Endodermal cell (in vitro differentiated cells): ENCODE results near the gene PARP9. TPM values are rescaled to one million over a fixed set of nuclear protein-coding genes. Genes with fewer than 3 reads are reported as not detected.

Source experiments
- DNase-seq: peaks from one replicate; pipeline ENCODE4 v3.0.0-alpha.2; 2017
- H3K27ac ChIP-seq: 2 replicates; pipeline ENCODE4 v1.5.1; 2013; ENCODE audit warnings: mild to moderate bottlenecking, low read depth, low read length, moderate library complexity
- H3K27me3 ChIP-seq: 2 replicates; pipeline ENCODE4 v1.6.1; 2013; ENCODE audit warnings: mild to moderate bottlenecking, low read length, moderate library complexity; ENCODE audit not compliant: insufficient read depth, control insufficient read depth, poor library complexity, severe bottlenecking
- H3K36me3 ChIP-seq: 2 replicates; pipeline ENCODE4 v1.7.0; 2013; ENCODE audit warnings: mild to moderate bottlenecking, low read length, moderate library complexity; ENCODE audit not compliant: control insufficient read depth, insufficient read depth
- H3K4me1 ChIP-seq: one replicate; pipeline ENCODE4 v1.7.0; 2013; ENCODE audit warnings: low read length; ENCODE audit not compliant: control insufficient read depth, insufficient read depth
- H3K4me3 ChIP-seq: 2 replicates; pipeline ENCODE4 v1.5.1; 2013; ENCODE audit warnings: mild to moderate bottlenecking, low read length, moderate library complexity
- H3K9ac ChIP-seq: 2 replicates; pipeline ENCODE4 v1.6.1; 2013; ENCODE audit warnings: mild to moderate bottlenecking, low read length, moderate library complexity; ENCODE audit not compliant: poor library complexity, severe bottlenecking; ENCODE audit errors: extremely low read depth
- H3K9me3 ChIP-seq: 2 replicates; pipeline ENCODE4 v1.6.1; 2013; ENCODE audit warnings: mild to moderate bottlenecking, low read length, moderate library complexity; ENCODE audit not compliant: control insufficient read depth
- H3K27ac Mint-ChIP-seq: 2 replicates; pipeline ENCODE4 v1.8.0; 2020; ENCODE audit warnings: mixed read lengths
- H3K27me3 Mint-ChIP-seq: 2 replicates; pipeline ENCODE4 v1.8.0; 2021; ENCODE audit warnings: mild to moderate bottlenecking, mixed read lengths; ENCODE audit not compliant: insufficient read depth
- H3K36me3 Mint-ChIP-seq: 2 replicates; pipeline ENCODE4 v1.8.0; 2020; ENCODE audit warnings: low read depth, mixed read lengths
- H3K4me1 Mint-ChIP-seq: 2 replicates; pipeline ENCODE4 v1.8.0; 2020; ENCODE audit warnings: mixed read lengths
- H3K4me3 Mint-ChIP-seq: 2 replicates; pipeline ENCODE4 v1.8.0; 2020; ENCODE audit warnings: mild to moderate bottlenecking, moderate library complexity, mixed read lengths
- H3K9me3 Mint-ChIP-seq: 2 replicates; pipeline ENCODE4 v1.8.0; 2020; ENCODE audit warnings: mild to moderate bottlenecking, mixed read lengths
- WGBS, 2 experiments: methylation state at CpG; one replicate each; pipeline versions ENCODE4 v1.1.5 to v1.1.7; 2013; ENCODE audit warnings: missing lambda C conversion rate in 2 of 2, mixed read lengths in 1 of 2; ENCODE audit not compliant: insufficient coverage in 1 of 2, insufficient read length in 1 of 2; 5-methylcytosine and 5-hydroxymethylcytosine counted together
- total RNA-seq, 2 donors: library from RNA; stranded (reverse); fragmentation: NEBNext Ultra II Directional in 1 of 2; extraction: Animal tissue kit (Norgen Biotek cat#: 25700) in 1 of 2; gene quantifications; 2 replicates in 1 of 2; 3 replicates in 1 of 2; pipeline ENCODE4 v1.2.1, GENCODE V29; 2021
- TF ChIP-seq, protein P1 (sequence below): fragments of 200-600 bp; sonication (generic); conservative IDR thresholded peaks from 2 replicates; pipeline ENCODE4 v1.5.0; 2021; ENCODE audit warnings: antibody characterized with exemption, mild to moderate bottlenecking

The PARP9 gene
- total RNA-seq, 2 donors from 2014 or later, result 3.7 to 4.3 TPM

DNA sequence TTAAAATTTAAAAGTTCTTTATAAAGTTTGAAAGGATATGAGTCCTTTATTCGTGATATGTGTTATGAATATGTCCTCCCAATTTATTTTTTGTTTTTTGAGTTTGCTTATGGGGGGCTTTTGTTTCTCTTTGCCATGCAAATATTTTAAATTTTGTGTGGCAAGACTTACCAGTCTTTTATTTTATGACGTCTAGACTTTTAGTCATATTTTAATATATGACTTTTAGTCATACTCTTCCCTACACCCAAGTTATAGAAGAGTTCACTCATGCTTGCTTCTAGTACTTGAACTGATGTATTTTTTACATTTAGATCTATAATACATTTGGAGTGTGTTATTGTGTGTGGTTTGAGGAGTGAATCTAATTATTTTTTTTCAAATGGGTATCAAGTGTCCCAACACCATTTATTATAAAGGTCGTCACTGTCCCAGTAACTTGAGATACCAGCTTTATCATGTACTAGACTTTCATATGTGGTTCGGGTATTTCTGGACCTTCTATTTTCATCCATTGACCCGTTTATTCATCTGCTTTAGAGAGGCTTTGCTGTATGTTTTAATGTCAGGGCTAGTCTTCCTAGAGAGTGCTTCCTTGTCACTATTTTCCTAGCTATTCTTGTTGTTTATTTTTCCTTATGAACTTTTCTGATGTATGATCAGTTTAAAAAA is 14.1 kb upstream of the PARP9 start:
- Histone ChIP-seq H3K4me3 (no peak overlapping the region), H3K36me3 (no peaks in the 10 kb centered on the region), H3K4me1 (no peaks in the 10 kb centered on the region), H3K27me3 (no peaks in the 10 kb centered on the region), H3K9me3 (peaks cover 23% of the 10 kb centered on the region), H3K27ac (no peak overlapping the region), H3K9ac (no peak overlapping the region)
- no peaks in the 10 kb centered on the region for H3K4me1 Mint-ChIP-seq
- H3K36me3 Mint-ChIP-seq, result peaks cover 5% of the 10 kb centered on the region
- DNase-seq, result no peak
- peaks cover 20% of the 10 kb centered on the region for H3K9me3 Mint-ChIP-seq
- H3K4me3 Mint-ChIP-seq, result peak overlapping the region; percentile 63
- peaks cover 21% of the 10 kb centered on the region for H3K27me3 Mint-ChIP-seq
- TF ChIP-seq, protein P1, sequence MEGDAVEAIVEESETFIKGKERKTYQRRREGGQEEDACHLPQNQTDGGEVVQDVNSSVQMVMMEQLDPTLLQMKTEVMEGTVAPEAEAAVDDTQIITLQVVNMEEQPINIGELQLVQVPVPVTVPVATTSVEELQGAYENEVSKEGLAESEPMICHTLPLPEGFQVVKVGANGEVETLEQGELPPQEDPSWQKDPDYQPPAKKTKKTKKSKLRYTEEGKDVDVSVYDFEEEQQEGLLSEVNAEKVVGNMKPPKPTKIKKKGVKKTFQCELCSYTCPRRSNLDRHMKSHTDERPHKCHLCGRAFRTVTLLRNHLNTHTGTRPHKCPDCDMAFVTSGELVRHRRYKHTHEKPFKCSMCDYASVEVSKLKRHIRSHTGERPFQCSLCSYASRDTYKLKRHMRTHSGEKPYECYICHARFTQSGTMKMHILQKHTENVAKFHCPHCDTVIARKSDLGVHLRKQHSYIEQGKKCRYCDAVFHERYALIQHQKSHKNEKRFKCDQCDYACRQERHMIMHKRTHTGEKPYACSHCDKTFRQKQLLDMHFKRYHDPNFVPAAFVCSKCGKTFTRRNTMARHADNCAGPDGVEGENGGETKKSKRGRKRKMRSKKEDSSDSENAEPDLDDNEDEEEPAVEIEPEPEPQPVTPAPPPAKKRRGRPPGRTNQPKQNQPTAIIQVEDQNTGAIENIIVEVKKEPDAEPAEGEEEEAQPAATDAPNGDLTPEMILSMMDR, result no peak
- WGBS, 2 experiments, result 82 to 92% methylated on average over 2 to 4 of the region's 5 CpGs
- H3K27ac Mint-ChIP-seq, result no peak overlapping the region

DNA sequence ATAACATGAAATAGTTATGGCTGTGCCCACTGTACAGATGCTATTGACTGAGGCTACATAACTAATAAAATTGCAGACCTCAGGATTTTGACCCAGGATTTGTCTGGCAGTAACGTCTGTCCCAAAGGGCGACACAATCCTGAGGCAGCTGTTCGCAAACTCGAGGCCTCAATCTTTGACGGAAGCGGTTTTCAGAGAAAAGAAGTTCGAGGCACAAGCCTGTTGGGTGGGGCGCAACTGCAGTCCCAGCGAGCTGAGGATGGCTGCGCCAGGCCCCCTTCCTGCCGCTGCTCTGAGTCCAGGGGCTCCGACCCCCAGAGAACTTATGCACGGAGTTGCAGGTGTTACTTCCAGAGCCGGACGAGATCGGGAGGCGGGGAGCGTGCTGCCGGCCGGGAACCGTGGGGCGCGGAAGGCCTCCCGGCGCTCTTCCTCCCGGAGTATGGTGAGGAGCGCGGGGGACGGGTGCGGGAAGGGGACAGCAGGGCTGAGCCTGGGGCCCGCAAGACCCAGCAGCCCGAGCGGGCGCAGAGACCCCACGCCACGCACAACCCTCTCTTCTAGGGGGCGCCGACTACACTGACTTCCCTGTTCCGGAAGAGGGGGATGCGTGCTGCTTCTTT is 13.4 kb upstream of the PARP9 start, which contains the start of gene PARP15:
Gene PARP15 (plus strand): TSS at position 242 of the 623 bp plus-strand sequence. CDS start 18 bp downstream, at position 260.
- peaks cover 20% of the 10 kb centered on the region for H3K9me3 ChIP-seq
- 71 to 72% methylated on average over 31 to 40 of the region's 40 CpGs for WGBS, 2 experiments
- H3K4me1 Mint-ChIP-seq, result peaks cover 4% of the 10 kb centered on the region
- H3K27ac ChIP-seq, result no peak within 1 kb of the TSS
- no peaks in the 10 kb centered on the region for H3K36me3 ChIP-seq
- H3K4me3 Mint-ChIP-seq, result peak within 1 kb of the TSS; percentile 63
- TF ChIP-seq, protein P1, result peak; percentile 39
- H3K4me1 ChIP-seq, result no peaks in the 10 kb centered on the region
- DNase-seq, result peak; percentile 74
- no peak within 1 kb of the TSS for H3K4me3 ChIP-seq
- peaks cover 17% of the 10 kb centered on the region for H3K9me3 Mint-ChIP-seq
- H3K27ac Mint-ChIP-seq, result peak within 1 kb of the TSS; percentile 64
- H3K9ac ChIP-seq, result no peak within 1 kb of the TSS
- peaks cover 3% of the 10 kb centered on the region for H3K36me3 Mint-ChIP-seq
- peaks cover 21% of the 10 kb centered on the region for H3K27me3 Mint-ChIP-seq
- H3K27me3 ChIP-seq, result no peaks in the 10 kb centered on the region

DNA sequence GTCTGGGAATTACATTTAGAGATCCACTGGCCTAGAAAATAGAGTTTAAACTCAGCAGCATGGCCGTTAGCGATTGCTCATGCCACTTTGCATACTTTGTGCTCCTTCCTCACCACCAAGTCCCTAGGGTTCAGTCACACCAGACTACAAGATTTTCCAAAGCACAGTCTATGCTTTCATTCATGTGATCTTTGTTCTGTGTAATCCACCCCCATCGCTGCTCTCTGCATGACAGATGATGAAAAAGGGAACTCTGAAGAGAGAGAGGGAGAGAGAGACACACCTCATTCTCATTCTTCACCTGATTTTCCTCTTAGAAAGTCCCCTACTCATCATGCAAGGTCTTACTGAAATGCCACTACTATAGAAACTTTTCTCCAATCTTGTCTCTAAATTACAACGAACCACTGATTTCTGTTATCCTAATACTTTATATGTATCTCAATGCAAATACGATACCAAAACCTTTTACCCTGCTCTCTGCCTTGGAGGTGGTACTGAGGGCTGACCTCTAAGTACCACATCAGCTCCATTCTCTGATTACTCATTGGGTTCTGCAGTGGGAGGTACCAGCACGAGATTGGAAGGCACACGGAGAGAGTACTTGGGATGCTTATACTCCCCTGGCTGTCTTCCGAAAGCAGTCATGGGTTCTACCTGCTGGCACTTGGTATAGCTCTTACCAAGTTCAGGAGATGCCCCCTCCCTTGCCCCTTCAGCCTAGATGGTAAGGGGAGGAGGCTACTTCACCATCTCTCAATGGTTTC is 12.3 kb upstream of the PARP9 start:
- no peak for DNase-seq
- Histone ChIP-seq H3K4me1 (no peaks in the 10 kb centered on the region), H3K27ac (no peak overlapping the region), H3K9me3 (peaks cover 8% of the 10 kb centered on the region), H3K36me3 (no peaks in the 10 kb centered on the region), H3K27me3 (no peaks in the 10 kb centered on the region), H3K4me3 (no peak overlapping the region), H3K9ac (no peak overlapping the region)
- TF ChIP-seq, protein P1, result no peak
- Mint-ChIP-seq H3K27ac (no peak overlapping the region), H3K36me3 (peaks cover 3% of the 10 kb centered on the region), H3K4me3 (no peak overlapping the region), H3K27me3 (peaks cover 21% of the 10 kb centered on the region), H3K9me3 (peaks cover 5% of the 10 kb centered on the region), H3K4me1 (peaks cover 4% of the 10 kb centered on the region)
- 82 to 90% methylated on average over 6 to 8 of the region's 8 CpGs for WGBS, 2 experiments
